GM21360 (cell line): ENCODE data around the gene SLC36A2.
A peak's percentile ranks its signal among the peaks of the same experiment; 100 is the strongest.

Source experiments
- ATAC-seq: cut with Tn5 transposase; IDR thresholded peaks from one replicate; pipeline ENCODE4 v1.9.1; 2021; ENCODE audit warnings: mild to moderate bottlenecking, moderate library complexity; ENCODE audit not compliant: unreplicated experiment

The SLC36A2 gene

DNA sequence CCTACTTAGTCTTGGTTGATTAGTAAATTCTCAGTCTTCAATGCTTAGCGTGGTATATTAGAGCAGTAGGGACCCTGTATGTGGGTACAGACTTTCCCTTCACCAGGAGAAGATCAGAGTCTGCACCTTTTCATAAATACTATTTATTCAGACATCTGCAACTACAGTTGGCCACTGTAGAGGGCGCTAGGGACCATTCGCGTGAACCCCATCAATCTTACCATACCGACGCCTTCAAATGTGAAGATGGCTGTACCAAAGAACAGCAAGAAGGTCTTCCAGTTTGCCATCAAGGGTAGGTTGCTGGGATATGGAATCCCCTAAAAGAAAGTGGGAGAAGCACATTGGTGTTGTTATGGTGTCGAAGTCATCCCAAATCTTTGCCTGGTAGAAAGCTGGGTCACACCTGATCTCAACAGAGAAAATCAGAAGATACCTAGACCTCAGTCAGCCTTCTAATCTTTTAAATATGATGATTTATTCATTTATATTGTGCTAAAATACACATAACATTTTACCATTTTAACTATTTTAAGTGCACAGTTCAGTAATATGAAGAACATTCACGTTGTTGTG, 62.9 kb downstream of the SLC36A2 start:
- ATAC-seq = no peak

- ATAC-seq = no peak
Observed at GRCh38 chr5:151283120-151283825, 64.1 kb downstream of the SLC36A2 start.

- ATAC-seq = no peak
Observed at GRCh38 chr5:151281001-151281639, 66.2 kb downstream of the SLC36A2 start.

- ATAC-seq = no peak
Observed at GRCh38 chr5:151280443-151280842, 66.9 kb downstream of the SLC36A2 start.

- ATAC-seq = no peak
Observed at GRCh38 chr5:151278845-151279244, 68.5 kb downstream of the SLC36A2 start.

- ATAC-seq = no peak
Observed at GRCh38 chr5:151275803-151276202, 71.6 kb downstream of the SLC36A2 start.

GRCh38 chr5:151274666-151275065, 72.7 kb downstream of the SLC36A2 start:
- no peak for ATAC-seq

DNA sequence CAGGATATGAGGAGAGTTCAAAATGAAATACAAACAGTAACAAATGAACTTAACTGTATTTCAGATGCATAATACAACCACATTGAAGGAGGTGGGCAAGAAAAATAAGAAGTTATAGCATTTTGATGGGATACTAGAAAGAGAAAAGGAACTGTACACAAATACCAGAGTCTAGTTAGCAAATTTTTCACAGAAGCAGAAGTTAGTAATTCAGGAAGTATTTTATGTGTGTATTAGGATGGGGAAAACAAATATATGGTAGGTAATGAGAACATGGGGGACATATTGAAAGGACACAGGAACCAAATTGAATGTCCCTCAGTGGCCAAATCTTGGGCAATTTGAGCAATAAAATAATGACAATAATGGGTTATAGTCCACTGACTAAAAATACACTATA, 76.0 kb downstream of the SLC36A2 start:
- no peak for ATAC-seq

DNA sequence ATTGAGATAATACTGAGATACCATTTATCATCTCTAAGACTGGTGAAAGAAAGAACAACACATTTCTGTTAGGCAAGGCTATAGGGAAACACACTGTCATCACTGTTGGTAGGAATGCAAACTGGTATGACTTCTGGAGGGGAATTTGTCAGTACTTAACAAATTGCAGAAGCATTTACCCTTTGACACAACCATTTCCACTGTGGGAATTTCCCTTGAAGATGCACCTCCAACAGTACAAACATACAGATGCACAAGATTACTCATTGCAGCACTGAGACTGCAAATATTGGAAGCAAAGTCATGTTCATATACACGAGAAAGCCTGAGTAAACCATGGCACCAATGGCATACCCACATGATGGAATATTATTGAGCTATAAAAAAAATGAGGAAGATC, 76.8 kb downstream of the SLC36A2 start:
- ATAC-seq = peak; percentile 89

DNA sequence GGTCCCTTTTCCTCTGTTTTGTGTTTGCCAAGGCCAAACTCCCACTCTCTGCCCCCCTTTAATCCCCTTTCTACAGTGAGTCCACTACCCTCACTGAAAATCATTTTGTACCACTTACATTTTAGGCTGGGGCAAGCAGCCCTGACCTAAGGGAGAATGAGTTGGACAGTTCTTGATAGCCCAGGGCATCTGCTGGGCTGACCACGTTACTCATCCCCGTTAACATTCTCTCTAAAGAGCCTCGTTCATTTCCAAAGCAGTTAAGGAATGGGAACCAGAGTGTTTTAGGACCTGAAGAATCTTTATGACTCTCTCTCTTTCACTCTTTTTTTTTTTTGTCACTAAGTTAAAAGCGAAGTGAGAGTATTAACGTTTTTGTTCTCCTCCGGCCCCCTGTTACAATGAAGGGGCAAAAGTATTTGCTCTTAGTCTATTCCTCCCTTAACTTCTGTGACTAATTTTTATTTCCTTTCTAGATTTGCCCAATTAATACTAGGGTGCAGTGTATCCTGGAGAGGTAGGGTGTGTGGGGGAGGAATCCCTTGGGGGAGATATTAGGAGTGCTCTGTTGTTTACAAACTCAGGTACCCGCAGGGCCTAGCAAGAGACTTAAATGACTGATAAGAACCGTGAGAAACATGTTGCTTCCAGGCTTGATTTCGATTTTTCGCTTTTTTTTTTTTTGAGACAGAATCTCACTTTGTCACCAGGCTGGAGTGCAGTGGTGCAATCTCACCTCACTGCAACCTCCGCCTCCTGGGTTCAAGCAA, 79.7 kb downstream of the SLC36A2 start:
- no peak for ATAC-seq
